Esophagus muscularis mucosa (tissue), 3 donors: Measurements from ENCODE around the gene MEIOB.

ENCODE experiments used
- POLR2A ChIP-seq: fragments of 450-650 bp; IDR thresholded peaks from one replicate; pipeline ENCODE4 v1.6.1; 2017; ENCODE audit warnings: antibody characterized with exemption, moderate library complexity, mild to moderate bottlenecking, low read depth
- POLR2AphosphoS5 ChIP-seq, 2 donors: sonication (generic); formaldehyde crosslinking; IDR thresholded peaks; one replicate each; pipeline ENCODE4 v1.6.1; 2017; ENCODE audit warnings: antibody characterized with exemption in 2 of 2
- TF ChIP-seq, protein P1 (sequence below), 3 experiments: fragments of 200-600 bp in 2 of 3; fragments of 450-650 bp in 1 of 3; sonication (generic) in 2 of 3; IDR thresholded peaks; one replicate each; pipeline ENCODE4 v1.5.1; 2017 to 2019; ENCODE audit warnings: antibody characterized with exemption in 3 of 3, mild to moderate bottlenecking in 2 of 3, moderate library complexity in 1 of 3

DNA sequence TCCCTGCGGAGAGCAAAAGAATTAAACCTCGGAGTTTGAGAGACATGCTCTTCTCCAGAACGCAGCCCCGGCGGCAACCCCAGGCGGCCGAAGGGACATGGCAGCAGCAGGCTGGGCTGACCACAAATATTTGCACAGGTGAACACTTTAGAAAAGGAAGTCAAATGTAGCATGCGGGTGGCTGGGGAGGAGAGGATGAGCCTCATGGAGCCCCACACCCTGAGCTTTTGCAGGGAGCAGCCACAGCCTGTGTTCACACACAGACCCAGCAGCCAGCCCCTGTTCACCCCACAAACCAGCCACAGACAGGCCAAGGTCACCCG lies 28.4 kb upstream of the MEIOB start:
- no peak for TF ChIP-seq POLR2AphosphoS5 (IDR thresholded peaks at IDR 0.05)
- TF ChIP-seq, protein P1, sequence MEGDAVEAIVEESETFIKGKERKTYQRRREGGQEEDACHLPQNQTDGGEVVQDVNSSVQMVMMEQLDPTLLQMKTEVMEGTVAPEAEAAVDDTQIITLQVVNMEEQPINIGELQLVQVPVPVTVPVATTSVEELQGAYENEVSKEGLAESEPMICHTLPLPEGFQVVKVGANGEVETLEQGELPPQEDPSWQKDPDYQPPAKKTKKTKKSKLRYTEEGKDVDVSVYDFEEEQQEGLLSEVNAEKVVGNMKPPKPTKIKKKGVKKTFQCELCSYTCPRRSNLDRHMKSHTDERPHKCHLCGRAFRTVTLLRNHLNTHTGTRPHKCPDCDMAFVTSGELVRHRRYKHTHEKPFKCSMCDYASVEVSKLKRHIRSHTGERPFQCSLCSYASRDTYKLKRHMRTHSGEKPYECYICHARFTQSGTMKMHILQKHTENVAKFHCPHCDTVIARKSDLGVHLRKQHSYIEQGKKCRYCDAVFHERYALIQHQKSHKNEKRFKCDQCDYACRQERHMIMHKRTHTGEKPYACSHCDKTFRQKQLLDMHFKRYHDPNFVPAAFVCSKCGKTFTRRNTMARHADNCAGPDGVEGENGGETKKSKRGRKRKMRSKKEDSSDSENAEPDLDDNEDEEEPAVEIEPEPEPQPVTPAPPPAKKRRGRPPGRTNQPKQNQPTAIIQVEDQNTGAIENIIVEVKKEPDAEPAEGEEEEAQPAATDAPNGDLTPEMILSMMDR (IDR thresholded peaks at IDR 0.05) = no peak
- TF ChIP-seq POLR2A = no peak
